Natural killer cell (primary cell): ENCODE data around the gene TEX54. TPM values are rescaled to one million over a fixed set of nuclear protein-coding genes. Genes with fewer than 3 reads are reported as not detected.
"Not testable (repeated sequence)": the region's sequence is repeated elsewhere in the genome, so short reads cannot be mapped to it uniquely, and the experiment has no call there.

Experiments
- ATAC-seq, 3 donors: fragments of 150-1000 bp in 2 of 3; fragments of 200-7000 bp in 1 of 3; cut with Tn5 transposase; 1 replicate in 1 of 3; 2 replicates in 2 of 3; pipeline ENCODE4 v1.10.0; 2021; ENCODE audit warnings: mild to moderate bottlenecking in 2 of 3, moderate library complexity in 2 of 3
- DNase-seq, 2 donors: peaks; one replicate each; pipeline versions ENCODE4 v3.0.0 to v3.0.0-alpha.2; 2013 to 2021; ENCODE audit warnings: mixed read lengths in 1 of 2
- H3K27ac ChIP-seq: one replicate; pipeline ENCODE4 v1.5.1; 2013; ENCODE audit warnings: mild to moderate bottlenecking, low read length
- H3K27me3 ChIP-seq: one replicate; pipeline ENCODE4 v1.6.1; 2013; ENCODE audit warnings: low read length; ENCODE audit not compliant: control insufficient read depth, insufficient read depth
- H3K36me3 ChIP-seq: one replicate; pipeline ENCODE4 v1.6.1; 2013; ENCODE audit warnings: low read length; ENCODE audit not compliant: control insufficient read depth, insufficient read depth
- H3K4me1 ChIP-seq: one replicate; pipeline ENCODE4 v1.6.1; 2013; ENCODE audit warnings: low read length; ENCODE audit not compliant: control insufficient read depth, insufficient read depth
- H3K4me3 ChIP-seq: one replicate; pipeline ENCODE4 v1.5.1; 2013; ENCODE audit warnings: low read length
- H3K9me3 ChIP-seq: one replicate; pipeline ENCODE4 v1.6.1; 2013; ENCODE audit warnings: low read length; ENCODE audit not compliant: control insufficient read depth, insufficient read depth
- H3K27ac Mint-ChIP-seq, 2 donors: one replicate each; pipeline ENCODE4 v1.8.0; 2022; ENCODE audit warnings: mild to moderate bottlenecking in 2 of 2, mixed read lengths in 2 of 2, moderate library complexity in 1 of 2
- H3K27me3 Mint-ChIP-seq, 2 donors: one replicate each; pipeline ENCODE4 v1.8.0; 2022; ENCODE audit warnings: low read depth in 2 of 2, mixed read lengths in 2 of 2
- H3K36me3 Mint-ChIP-seq: one replicate; pipeline ENCODE4 v1.8.0; 2022; ENCODE audit warnings: mixed read lengths
- H3K4me1 Mint-ChIP-seq, 2 donors: one replicate each; pipeline ENCODE4 v1.8.0; 2022; ENCODE audit warnings: mixed read lengths in 2 of 2
- H3K4me3 Mint-ChIP-seq: one replicate; pipeline ENCODE4 v1.8.0; 2022; ENCODE audit warnings: mild to moderate bottlenecking, moderate library complexity, mixed read lengths
- H3K9me3 Mint-ChIP-seq, 2 donors: one replicate each; pipeline ENCODE4 v1.8.0; 2022; ENCODE audit warnings: mixed read lengths in 2 of 2
- CTCF ChIP-seq: fragments of 200-600 bp; IDR thresholded peaks from one replicate; pipeline ENCODE4 v1.8.0; 2022; ENCODE audit warnings: antibody characterized with exemption
- WGBS: methylation state at CpG from one replicate; pipeline ENCODE4 v1.1.7; 2013; ENCODE audit warnings: missing lambda C conversion rate; ENCODE audit not compliant: insufficient coverage; 5-methylcytosine and 5-hydroxymethylcytosine counted together
- intact Hi-C: fragments of 100-400 bp; cut with micrococcal nuclease; formaldehyde crosslinking; loops from one replicate; pipeline ENCODE4 v1.14.2; 2022
- total RNA-seq, 4 donors: library from RNA; stranded (reverse); fragments of 120-200 nt in 1 of 4; gene quantifications; one replicate each; pipeline versions ENCODE4 v1.2.3 to v1.2.4, GENCODE V29; 2013 to 2022

Gene TEX54
- total RNA-seq, 3 donors from 2014 or later (not counting 1 experiment from before 2014, with no cell fraction given), result not detected

GRCh38 chr11:62844154-62844553 lies 11.5 kb upstream of the TEX54 start:
- WGBS, result 92% methylated on average over 3 of the region's 3 CpGs
- H3K27ac Mint-ChIP-seq, result no peak overlapping the region
- no peaks in the 10 kb centered on the region for H3K36me3 ChIP-seq
- intact Hi-C loops, result loop anchor here (5.0 kb wide), 2 partner anchors 137 to 287 kb away; partner anchors contain the start of genes BSCL2 and GNG3
- ATAC-seq, result no peak
- DNase-seq, result no peak
- H3K4me3 ChIP-seq, result no peak overlapping the region
- H3K9me3 Mint-ChIP-seq, result no peaks in the 10 kb centered on the region
- no peaks in the 10 kb centered on the region for H3K9me3 ChIP-seq
- H3K27ac ChIP-seq, result no peak overlapping the region
- H3K4me1 Mint-ChIP-seq, result peaks cover 7% of the 10 kb centered on the region in 2 donors
- no peak for TF ChIP-seq CTCF
- peaks cover 24% of the 10 kb centered on the region for H3K4me1 ChIP-seq
- H3K27me3 Mint-ChIP-seq, result no peaks in the 10 kb centered on the region
- no peaks in the 10 kb centered on the region for H3K27me3 ChIP-seq
- H3K4me3 Mint-ChIP-seq, result no peak overlapping the region
- H3K36me3 Mint-ChIP-seq, result no peaks in the 10 kb centered on the region

- H3K27ac Mint-ChIP-seq, result no peak overlapping the region
These were observed 10.8 kb upstream of the TEX54 start for GRCh38 chr11:62843466-62843865.

GRCh38 chr11:62842891-62843290 lies 10.2 kb upstream of the TEX54 start:
- peak overlapping the region; percentile 92 for H3K27ac ChIP-seq
- H3K4me1 Mint-ChIP-seq, result peaks cover 13% of the 10 kb centered on the region in 2 donors
- not testable (repeated sequence) for H3K4me3 Mint-ChIP-seq, H3K9me3 Mint-ChIP-seq, H3K27ac Mint-ChIP-seq, ATAC-seq, H3K36me3 Mint-ChIP-seq, H3K4me3 ChIP-seq, H3K9me3 ChIP-seq, H3K27me3 Mint-ChIP-seq, H3K27me3 ChIP-seq, H3K36me3 ChIP-seq, DNase-seq
- WGBS, result 95% methylated on average over 8 of the region's 9 CpGs
- peaks cover 35% of the 10 kb centered on the region for H3K4me1 ChIP-seq
- intact Hi-C loops, result loop anchor here (5.0 kb wide), 2 partner anchors 136 to 286 kb away; partner anchors contain the start of genes BSCL2 and GNG3

More at GRCh38 chr11:62843466-62843865, 10.8 kb upstream of the TEX54 start:
- no peak for DNase-seq
- no peaks in the 10 kb centered on the region for H3K27me3 ChIP-seq
- peaks cover 30% of the 10 kb centered on the region for H3K4me1 ChIP-seq
- 98% methylated on average over 3 of the region's 3 CpGs for whole genome bisulfite sequencing
- intact Hi-C loops, result loop anchor here (5.0 kb wide), 2 partner anchors 136 to 286 kb away; partner anchors contain the start of genes BSCL2 and GNG3
- H3K4me1 Mint-ChIP-seq, result peaks cover 13% of the 10 kb centered on the region in 2 donors
- ATAC-seq, result no peak
- H3K27ac ChIP-seq, result no peak overlapping the region
- no peaks in the 10 kb centered on the region for H3K9me3 ChIP-seq
- no peak overlapping the region for H3K4me3 ChIP-seq
- H3K27me3 Mint-ChIP-seq, result no peaks in the 10 kb centered on the region
- H3K4me3 Mint-ChIP-seq, result no peak overlapping the region
- no peaks in the 10 kb centered on the region for H3K36me3 ChIP-seq
- H3K36me3 Mint-ChIP-seq, result no peaks in the 10 kb centered on the region
- TF ChIP-seq CTCF, result no peak
- no peaks in the 10 kb centered on the region for H3K9me3 Mint-ChIP-seq

- H3K4me1 ChIP-seq, result peaks cover 35% of the 10 kb centered on the region
- WGBS, result 1% methylated on average over 30 of the region's 30 CpGs
- H3K9me3 Mint-ChIP-seq, result no peaks in the 10 kb centered on the region
- peaks cover 17 to 18% of the 10 kb centered on the region in 2 donors for H3K4me1 Mint-ChIP-seq
- ATAC-seq (no peak), DNase-seq (peak; percentile 63 to 67)
- intact Hi-C loops, result loop anchor here (5.0 kb wide), 2 partner anchors 135 to 285 kb away; partner anchors contain the start of genes BSCL2 and GNG3
- no peaks in the 10 kb centered on the region for H3K27me3 ChIP-seq
- H3K27ac Mint-ChIP-seq, result no peak overlapping the region
- peak overlapping the region; percentile 52 for H3K4me3 ChIP-seq
- H3K9me3 ChIP-seq, result no peaks in the 10 kb centered on the region
- H3K36me3 ChIP-seq, result no peaks in the 10 kb centered on the region
- no peak overlapping the region for H3K4me3 Mint-ChIP-seq
- no peak for TF ChIP-seq CTCF
- no peaks in the 10 kb centered on the region for H3K36me3 Mint-ChIP-seq
- no peaks in the 10 kb centered on the region for H3K27me3 Mint-ChIP-seq
- H3K27ac ChIP-seq, result peak overlapping the region; percentile 92
These were observed 9.6 kb upstream of the TEX54 start for GRCh38 chr11:62842171-62842741.
